KG1 (cell line): ENCODE measurements around the gene MAML1.

Experiments
- DNase-seq: peaks from one replicate; lab custom pipeline; 2025; lab: John Stamatoyannopoulos, UW

Gene MAML1

GRCh38 chr5:179804555-179804947, 71.9 kb downstream of the MAML1 start:
- no peak for DNase-seq

DNA sequence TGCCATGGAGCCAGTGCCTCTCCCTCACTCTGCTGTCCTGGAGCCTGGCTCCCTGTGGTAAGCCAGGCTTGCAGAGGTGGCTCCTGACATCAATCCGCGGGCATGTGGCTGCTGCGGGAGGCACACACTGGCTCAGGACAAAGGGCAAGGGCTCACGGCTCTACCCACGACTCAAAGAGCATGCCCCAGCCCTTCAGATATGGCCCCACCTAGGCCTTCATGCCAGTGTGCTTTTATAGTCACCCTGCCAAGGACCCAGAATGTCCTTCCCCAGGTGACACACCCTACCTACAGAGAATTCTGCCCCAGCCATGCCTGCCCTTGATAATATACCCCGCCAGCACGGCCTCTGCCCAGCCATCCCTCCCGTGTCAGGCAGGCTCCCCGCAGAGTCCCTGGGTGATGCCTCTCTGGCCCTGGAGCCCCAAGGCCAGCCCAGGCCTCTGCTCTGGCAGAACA, 72.5 kb downstream of the MAML1 start:
- DNase-seq, result no peak

DNA sequence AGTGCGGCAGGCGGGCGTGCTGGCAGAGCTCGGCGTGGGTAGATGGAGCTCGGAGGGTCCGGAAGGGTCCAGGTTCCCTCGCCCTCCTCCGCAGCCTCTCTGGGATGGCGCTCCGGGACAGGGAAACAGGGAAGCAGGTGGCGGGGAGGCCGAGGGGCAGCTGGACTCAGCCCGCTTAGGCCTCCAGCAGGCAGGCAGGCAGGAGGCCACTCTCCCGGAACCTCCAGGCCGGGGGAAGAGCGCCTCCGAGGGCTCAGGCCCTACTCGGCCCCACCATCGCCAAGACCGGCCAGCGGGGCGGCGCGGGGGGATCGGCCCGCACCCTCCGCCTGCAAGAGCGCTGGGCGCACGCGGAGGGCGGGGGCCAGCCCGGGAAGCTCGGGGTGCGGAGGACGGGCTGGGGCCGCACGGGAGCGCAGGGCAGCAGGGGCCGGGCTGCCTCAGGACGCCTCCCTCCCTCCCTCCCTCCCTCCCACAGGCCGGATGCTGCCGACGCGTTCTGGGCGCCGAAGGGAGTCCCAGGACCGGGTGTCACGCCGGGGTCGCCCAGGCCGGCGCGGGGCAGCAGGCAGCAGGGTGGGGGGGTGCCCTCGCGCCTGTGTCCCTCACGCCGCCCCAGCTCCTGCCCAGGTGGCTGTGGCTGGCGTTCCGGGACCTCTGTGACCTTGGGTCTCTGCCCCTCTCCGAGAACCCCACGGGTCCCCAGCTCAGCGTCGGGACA, 73.1 kb downstream of the MAML1 start:
- no peak for DNase-seq

DNA sequence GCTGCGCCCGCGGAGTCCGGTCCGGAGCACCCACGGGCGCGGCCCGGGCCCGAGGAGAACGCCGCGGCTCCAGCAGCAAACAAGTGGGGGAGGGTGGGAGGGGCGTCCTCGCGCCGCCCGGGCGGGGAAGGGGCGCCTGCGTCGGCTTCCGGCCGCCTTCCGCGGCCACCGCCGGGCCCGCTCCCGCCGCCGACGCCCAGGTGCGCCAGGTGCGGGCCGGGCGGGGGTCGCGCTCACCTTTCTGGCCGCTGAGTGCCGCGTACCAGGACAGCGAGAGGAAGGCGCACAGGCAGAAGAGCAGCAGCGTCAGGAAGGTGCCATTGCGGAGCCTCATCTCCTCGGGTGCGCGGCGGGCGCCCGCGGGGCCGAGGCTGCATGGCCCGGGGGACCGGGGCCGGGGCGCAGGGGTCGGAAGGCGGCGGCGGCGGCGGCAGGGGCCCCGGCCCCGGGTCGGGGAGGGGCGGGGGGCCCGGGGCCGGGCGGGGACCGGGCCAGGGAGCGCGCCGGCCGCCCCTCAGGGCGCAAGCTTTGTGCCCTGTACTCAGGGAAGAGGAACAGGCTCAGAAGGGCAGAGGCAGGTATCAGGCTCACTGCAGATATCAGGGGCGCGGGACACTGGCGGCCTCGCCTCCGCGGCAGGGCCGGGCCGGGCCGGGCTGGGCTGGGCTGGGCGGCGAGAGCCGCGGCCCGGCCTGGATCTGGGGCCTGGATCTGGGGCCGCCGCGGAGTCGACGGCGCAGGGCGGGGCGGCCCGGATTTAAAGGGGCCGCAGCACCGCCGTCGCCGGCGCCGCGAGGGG, 73.8 kb downstream of the MAML1 start, which contains the start of gene MGAT4B:
MGAT4B (minus strand) TSS at position 617 of the 799 bp plus-strand sequence; CDS start at position 334, 283 bp downstream.
- no peak for DNase-seq

DNA sequence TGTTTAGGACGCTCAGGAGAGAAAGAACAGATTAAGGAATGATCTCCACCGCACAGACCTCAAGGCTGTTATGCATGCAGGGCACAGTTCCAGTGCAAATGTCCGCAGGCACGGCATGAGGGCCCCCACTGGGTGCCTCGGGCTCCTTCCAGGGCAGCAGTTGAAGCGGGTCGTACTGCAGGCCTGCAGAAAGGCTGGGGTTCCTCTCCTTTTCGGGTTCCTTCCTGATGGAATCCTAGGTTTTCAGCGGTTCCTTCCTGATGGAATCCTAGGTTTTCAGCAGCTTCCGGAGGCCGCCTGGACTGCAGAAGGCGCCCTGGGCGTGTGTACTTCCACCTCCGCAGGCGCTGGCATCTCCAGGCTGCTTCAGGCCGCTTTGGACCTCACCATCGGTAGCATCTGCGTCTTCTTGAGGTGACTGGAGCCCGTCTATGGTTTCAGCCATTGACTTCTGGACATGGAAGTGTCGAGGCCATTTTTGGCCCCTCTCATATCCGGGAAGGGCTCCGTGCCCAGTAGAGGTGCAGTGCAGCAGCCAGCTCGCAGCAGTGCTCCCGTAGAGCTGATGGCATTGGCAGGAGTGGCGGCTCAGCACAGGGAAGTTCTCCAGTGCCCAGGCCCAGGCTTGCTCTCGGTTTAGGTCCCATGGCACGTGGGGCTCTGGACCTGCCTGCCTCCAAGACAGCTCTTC, 79.7 kb downstream of the MAML1 start:
- no peak for DNase-seq

DNA sequence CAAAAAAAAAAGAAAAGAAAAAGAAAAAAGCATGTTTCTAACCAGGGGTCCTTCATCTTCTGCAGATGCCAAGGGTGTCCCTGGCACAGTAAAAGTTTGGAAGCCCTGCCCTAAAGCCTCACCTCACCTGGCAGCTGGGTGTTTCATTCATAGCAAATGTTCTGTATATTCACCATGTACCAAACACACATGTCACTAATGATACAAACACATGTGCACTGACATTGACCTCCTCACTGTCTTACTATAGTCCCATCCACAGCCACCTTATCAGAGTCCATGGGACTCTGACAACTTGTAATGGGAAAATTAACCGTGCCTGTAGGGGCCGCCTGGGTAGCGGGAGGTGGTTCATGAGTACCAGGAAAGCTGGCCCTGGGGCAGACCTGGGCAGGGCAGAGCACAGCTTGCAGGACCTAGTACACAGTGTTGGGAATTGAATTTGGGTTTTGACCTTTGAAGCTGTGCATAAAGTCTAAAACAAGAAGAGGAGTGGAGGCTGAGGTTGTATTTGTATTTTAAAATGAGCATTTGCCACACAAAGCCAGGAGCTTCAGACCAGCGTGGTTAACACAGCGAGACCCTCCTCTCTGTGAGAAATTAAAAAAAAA, 80.5 kb downstream of the MAML1 start:
- DNase-seq, result no peak

GRCh38 chr5:179814090-179814489, 81.5 kb downstream of the MAML1 start:
- DNase-seq, result no peak

- no peak for DNase-seq
Measured at GRCh38 chr5:179815491-179816249, 83.0 kb downstream of the MAML1 start.

GRCh38 chr5:179816401-179816795, 83.8 kb downstream of the MAML1 start:
- no peak for DNase-seq

- no peak for DNase-seq
Measured at GRCh38 chr5:179816796-179817469, 84.3 kb downstream of the MAML1 start.

GRCh38 chr5:179817470-179817840, 84.8 kb downstream of the MAML1 start:
- no peak for DNase-seq

DNA sequence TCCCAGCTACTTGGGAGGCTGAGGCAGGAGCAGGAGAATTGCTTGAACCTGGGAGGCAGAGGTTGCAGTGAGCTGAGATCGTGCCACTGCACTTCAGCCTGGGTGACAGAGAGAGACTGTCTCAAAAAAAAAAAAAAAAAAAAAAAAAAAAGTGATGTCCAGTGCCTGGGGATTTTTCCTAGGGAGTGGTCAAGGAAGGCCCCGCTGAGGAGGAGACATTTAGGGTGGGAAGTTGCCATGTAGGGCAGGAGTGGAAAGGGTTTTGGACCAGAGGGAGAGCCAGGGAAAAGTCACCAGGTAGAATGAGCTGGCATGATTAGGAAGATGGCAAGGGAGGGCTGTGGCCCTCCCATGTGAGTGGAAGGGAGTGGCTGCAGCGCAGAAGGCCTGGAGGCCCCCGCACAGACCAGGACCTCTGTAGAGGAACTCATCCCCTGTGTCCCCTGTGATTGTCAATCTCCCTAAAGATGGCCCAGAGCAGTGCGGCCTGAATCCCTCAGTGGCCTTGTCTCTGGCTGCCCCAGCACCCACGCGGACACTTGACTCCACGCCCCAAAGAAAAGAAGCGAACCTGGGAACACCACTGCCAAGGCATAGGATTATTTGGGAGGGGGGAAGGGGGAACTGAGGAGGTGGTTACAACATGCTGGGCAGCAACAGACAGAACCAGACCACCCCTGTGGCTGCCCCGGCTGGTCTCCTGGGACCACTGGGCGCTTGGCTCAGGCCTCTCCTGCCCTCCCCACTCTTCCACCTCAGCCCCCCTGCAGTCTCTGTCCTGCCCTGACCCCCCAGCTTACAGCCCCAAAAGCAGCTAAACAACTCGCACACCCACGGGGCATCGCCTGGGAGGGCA, 85.5 kb downstream of the MAML1 start:
- no peak for DNase-seq

DNA sequence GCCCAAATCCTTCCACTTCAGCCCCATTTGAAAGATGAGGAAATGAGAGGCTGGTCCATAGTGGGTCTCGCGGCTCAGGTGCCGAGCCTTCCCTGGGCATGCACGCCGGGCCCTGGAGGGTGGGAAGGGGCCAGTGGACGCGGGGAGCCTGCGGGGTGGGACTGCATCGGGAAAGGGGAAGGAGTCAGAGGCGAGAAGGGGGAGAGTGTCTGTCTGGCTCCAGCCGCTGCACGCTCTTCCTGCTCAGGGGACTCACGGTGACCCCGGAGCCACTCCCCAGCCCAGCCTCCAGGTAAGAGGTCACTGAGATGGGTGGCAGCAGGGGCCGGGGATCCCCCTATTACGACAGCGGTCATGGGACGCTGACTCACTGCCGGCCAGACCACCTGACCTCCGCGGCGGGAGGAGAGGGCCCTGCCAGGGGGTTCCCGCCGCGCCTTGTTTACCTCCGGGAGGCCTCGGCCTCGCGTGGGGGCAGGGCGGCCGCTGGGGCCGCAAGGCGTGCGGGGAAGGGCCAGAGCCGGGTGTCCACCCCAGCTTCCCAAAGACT, 86.2 kb downstream of the MAML1 start:
- peak; percentile 44 for DNase-seq

GRCh38 chr5:179819296-179820126, 86.9 kb downstream of the MAML1 start:
- no peak for DNase-seq

GRCh38 chr5:179820127-179820482, 87.5 kb downstream of the MAML1 start:
- DNase-seq, result no peak

GRCh38 chr5:179820483-179821297, 88.1 kb downstream of the MAML1 start, which contains the start of gene SQSTM1:
Gene SQSTM1 (plus strand): TSS chr5:179820905. CDS start chr5:179820937, 32 bp downstream.
- DNase-seq, result peak; percentile 46

GRCh38 chr5:179821298-179822058, 88.9 kb downstream of the MAML1 start:
- peak; percentile 83 for DNase-seq
